HL-60 (cell line): Measurements from ENCODE around the gene SRBD1.

Experiments used
- DNase-seq, 2 experiments: peaks; one replicate each; pipeline ENCODE4 v3.0.0-alpha.2; 2010 to 2020; ENCODE audit warnings: low read depth in 1 of 2, low spot score in 1 of 2
- H3K27ac ChIP-seq: fragments of 250-450 bp; sonication (Bioruptor Pico); replicated peaks from 2 replicates; pipeline ENCODE4 v1.5.1; 2020; ENCODE audit warnings: mild to moderate bottlenecking, moderate library complexity
- H3K27me3 ChIP-seq: fragments of 250-450 bp; sonication (Bioruptor Pico); 2 replicates; pipeline ENCODE4 v1.5.1; 2021; ENCODE audit warnings: mild to moderate bottlenecking, moderate library complexity; ENCODE audit not compliant: insufficient read depth, poor library complexity, severe bottlenecking
- H3K4me3 ChIP-seq: replicated peaks from 2 replicates; pipeline ENCODE4 v1.5.1; 2011; ENCODE audit warnings: mild to moderate bottlenecking, control low read depth, low read length; ENCODE audit not compliant: insufficient read depth
- CTCF ChIP-seq: IDR thresholded peaks from one replicate; pipeline ENCODE4 v1.5.1; 2011; ENCODE audit warnings: low read length, control low read depth, inconsistent platforms; ENCODE audit not compliant: insufficient read depth
- GABPA ChIP-seq: IDR thresholded peaks from 2 replicates; pipeline ENCODE4 v1.6.1; 2012; ENCODE audit warnings: low read depth
- POLR2AphosphoS5 ChIP-seq: IDR thresholded peaks from 2 replicates; pipeline ENCODE4 v1.6.1; 2012; ENCODE audit warnings: low read depth
- SPI1 ChIP-seq: IDR thresholded peaks from 2 replicates; pipeline ENCODE4 v1.6.1; 2012; ENCODE audit warnings: low read depth, mild to moderate bottlenecking, borderline replicate concordance
- long read RNA-seq: library from polyadenylated mRNA; unstranded; transcript quantifications from one replicate; pipeline ENCODE4 v2.0.0, GENCODE V29; 2020
- TF ChIP-seq, protein P1 (sequence below): IDR thresholded peaks from 2 replicates; pipeline ENCODE4 v1.6.1; 2012; ENCODE audit warnings: low read depth; ENCODE audit not compliant: insufficient replicate concordance

The SRBD1 gene
- long read RNA-seq, transcript SRBD1-201 (21 exons, 3,681 nt) = major isoform, 36 of 162 reads
- long read RNA-seq, partial matches to known transcripts = 10 of 162 reads
- long read RNA-seq, other reads (novel, unspliced or antisense) = 116 of 162 reads

GRCh38 chr2:45611020-45611859, at the start of gene SRBD1:
Gene SRBD1, minus strand, starts transcription at chr2:45611267. Its CDS starts 5,826 bp downstream, at chr2:45605441.
- no peak for TF ChIP-seq SPI1
- no peak for TF ChIP-seq CTCF
- TF ChIP-seq, protein P1, sequence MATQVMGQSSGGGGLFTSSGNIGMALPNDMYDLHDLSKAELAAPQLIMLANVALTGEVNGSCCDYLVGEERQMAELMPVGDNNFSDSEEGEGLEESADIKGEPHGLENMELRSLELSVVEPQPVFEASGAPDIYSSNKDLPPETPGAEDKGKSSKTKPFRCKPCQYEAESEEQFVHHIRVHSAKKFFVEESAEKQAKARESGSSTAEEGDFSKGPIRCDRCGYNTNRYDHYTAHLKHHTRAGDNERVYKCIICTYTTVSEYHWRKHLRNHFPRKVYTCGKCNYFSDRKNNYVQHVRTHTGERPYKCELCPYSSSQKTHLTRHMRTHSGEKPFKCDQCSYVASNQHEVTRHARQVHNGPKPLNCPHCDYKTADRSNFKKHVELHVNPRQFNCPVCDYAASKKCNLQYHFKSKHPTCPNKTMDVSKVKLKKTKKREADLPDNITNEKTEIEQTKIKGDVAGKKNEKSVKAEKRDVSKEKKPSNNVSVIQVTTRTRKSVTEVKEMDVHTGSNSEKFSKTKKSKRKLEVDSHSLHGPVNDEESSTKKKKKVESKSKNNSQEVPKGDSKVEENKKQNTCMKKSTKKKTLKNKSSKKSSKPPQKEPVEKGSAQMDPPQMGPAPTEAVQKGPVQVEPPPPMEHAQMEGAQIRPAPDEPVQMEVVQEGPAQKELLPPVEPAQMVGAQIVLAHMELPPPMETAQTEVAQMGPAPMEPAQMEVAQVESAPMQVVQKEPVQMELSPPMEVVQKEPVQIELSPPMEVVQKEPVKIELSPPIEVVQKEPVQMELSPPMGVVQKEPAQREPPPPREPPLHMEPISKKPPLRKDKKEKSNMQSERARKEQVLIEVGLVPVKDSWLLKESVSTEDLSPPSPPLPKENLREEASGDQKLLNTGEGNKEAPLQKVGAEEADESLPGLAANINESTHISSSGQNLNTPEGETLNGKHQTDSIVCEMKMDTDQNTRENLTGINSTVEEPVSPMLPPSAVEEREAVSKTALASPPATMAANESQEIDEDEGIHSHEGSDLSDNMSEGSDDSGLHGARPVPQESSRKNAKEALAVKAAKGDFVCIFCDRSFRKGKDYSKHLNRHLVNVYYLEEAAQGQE = peak; percentile 2
- peak; percentile 89 for TF ChIP-seq POLR2AphosphoS5
- TF ChIP-seq GABPA = peak; percentile 97
- H3K27ac ChIP-seq = peak within 1 kb of the TSS; percentile 84
- no peaks in the 10 kb centered on the region for H3K27me3 ChIP-seq
- H3K4me3 ChIP-seq = peak within 1 kb of the TSS; percentile 86
- DNase-seq = peak; percentile 93 to 95

DNA sequence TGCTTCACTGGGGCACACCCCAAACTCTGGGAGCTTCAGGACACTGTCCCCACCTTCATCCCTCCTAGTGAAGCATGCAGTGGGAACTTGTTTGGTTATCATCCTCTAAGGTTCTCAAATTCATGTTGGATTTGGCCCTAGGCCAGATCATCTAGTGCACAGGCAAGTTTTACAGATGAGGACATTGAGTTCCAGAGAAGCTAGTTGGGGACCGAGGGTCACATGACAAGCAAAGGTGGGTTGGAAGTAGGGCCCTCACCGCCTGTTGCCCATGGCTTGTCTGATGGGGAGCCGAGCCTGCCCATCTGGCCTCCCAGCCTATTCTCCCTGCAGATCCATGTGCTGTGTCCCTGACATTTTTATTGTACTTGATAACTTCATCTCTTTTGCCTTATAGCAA, 43.2 kb upstream of the SRBD1 start:
- TF ChIP-seq SPI1 (no peak), POLR2AphosphoS5 (no peak)
- DNase-seq = no peak
- no peak overlapping the region for H3K27ac ChIP-seq
- no peak overlapping the region for H3K4me3 ChIP-seq
- peaks cover 17% of the 10 kb centered on the region for H3K27me3 ChIP-seq

DNA sequence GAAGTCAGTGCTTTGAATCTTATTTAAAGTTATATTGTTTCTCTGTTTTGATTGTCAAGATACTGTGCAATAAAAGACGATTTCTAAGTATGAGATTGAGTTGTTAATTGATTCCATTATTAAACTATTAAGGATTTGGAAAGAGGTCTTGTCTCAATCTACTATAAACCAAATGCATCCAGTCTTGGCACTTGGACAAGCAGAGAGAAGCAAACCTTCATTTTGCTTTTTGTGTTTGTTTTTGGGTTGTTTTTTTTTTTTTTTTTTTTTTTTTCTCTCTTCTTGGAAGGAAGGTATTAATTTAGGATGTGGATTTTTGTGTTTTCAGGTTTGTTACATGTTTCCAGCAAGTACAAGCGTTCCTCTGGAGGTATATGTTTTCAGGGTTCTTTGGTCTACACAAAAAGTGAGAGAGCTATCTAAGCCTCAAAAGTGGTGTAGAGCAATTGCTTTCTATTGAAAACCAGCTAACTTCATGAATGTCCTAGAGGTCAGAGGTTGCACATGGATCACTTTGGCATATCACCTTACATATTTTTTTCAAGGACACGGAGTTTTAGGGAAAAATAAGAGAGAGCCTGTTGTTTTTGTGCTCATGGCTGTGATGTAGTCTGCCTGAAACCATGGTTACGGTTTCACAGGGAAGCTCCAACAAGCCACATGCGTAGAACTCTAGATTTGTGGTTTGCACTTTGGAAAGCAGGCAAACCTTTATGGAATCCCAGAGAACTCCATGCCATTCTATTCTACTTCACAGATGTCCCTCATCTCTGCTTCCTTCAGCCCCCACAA, 42.3 kb upstream of the SRBD1 start:
- H3K27ac ChIP-seq = no peak overlapping the region
- no peak for DNase-seq
- TF ChIP-seq GABPA (no peak), SPI1 (no peak), CTCF (no peak), POLR2AphosphoS5 (no peak)
- TF ChIP-seq, protein P1 = no peak
- H3K4me3 ChIP-seq = no peak overlapping the region
- H3K27me3 ChIP-seq = peaks cover 17% of the 10 kb centered on the region
